IPS-18c (cell line): ENCODE measurements around the gene ZCCHC10.
"Not testable (repeated sequence)": the region's sequence is repeated elsewhere in the genome, so short reads cannot be mapped to it uniquely, and the experiment has no call there.

Source experiments
- H3K4me3 ChIP-seq: 2 replicates; pipeline ENCODE4 v1.7.0; 2013; ENCODE audit warnings: low read depth, mild to moderate bottlenecking, low read length, moderate library complexity; ENCODE audit not compliant: insufficient read depth
- H3K9me3 ChIP-seq: one replicate; pipeline ENCODE4 v1.6.1; 2013; ENCODE audit warnings: mild to moderate bottlenecking, low read length, moderate library complexity; ENCODE audit not compliant: control insufficient read depth, insufficient read depth

ZCCHC10 gene

GRCh38 chr5:132961123-132961815, 65.1 kb downstream of the ZCCHC10 start:
- H3K9me3 ChIP-seq, H3K4me3 ChIP-seq: not testable (repeated sequence)

GRCh38 chr5:132956166-132956799, 70.1 kb downstream of the ZCCHC10 start:
- not testable (repeated sequence) for H3K9me3 ChIP-seq, H3K4me3 ChIP-seq

GRCh38 chr5:132953710-132954109, 72.6 kb downstream of the ZCCHC10 start:
- no peak overlapping the region for H3K4me3 ChIP-seq
- no peaks in the 10 kb centered on the region for H3K9me3 ChIP-seq

GRCh38 chr5:132952829-132953228, 73.5 kb downstream of the ZCCHC10 start:
- Histone ChIP-seq H3K9me3 (no peaks in the 10 kb centered on the region), H3K4me3 (no peak overlapping the region)

- no peaks in the 10 kb centered on the region for H3K9me3 ChIP-seq
- H3K4me3 ChIP-seq = no peak overlapping the region
Observed at GRCh38 chr5:132951897-132952296, 74.5 kb downstream of the ZCCHC10 start.

- H3K9me3 ChIP-seq = no peaks in the 10 kb centered on the region
- H3K4me3 ChIP-seq = no peak overlapping the region
Observed at GRCh38 chr5:132949136-132949535, 77.2 kb downstream of the ZCCHC10 start.

- Histone ChIP-seq H3K4me3 (no peak overlapping the region), H3K9me3 (no peaks in the 10 kb centered on the region)
Observed at GRCh38 chr5:132947671-132948070, 78.7 kb downstream of the ZCCHC10 start.
